Skeletal muscle tissue (tissue), 4 donors: ENCODE results near the gene HSPB7. TPM values are rescaled to one million over a fixed set of nuclear protein-coding genes. Genes with fewer than 3 reads are reported as not detected.
A peak's percentile ranks its signal among the peaks of the same experiment; 100 is the strongest.
"Not testable (repeated sequence)": the region's sequence is repeated elsewhere in the genome, so short reads cannot be mapped to it uniquely, and the experiment has no call there.

ENCODE experiments used
- H3K27ac ChIP-seq: one replicate; pipeline ENCODE4 v1.7.0; 2013; ENCODE audit warnings: mild to moderate bottlenecking, low read depth, low read length, inconsistent platforms
- H3K27me3 ChIP-seq, 3 donors: one replicate each; pipeline ENCODE4 v1.7.0; 2013; ENCODE audit warnings: low read length in 3 of 3; ENCODE audit not compliant: control insufficient read depth in 3 of 3, insufficient read depth in 3 of 3
- H3K36me3 ChIP-seq, 3 donors: one replicate each; pipeline ENCODE4 v1.7.0; 2013; ENCODE audit warnings: low read length in 3 of 3; ENCODE audit not compliant: control insufficient read depth in 3 of 3, insufficient read depth in 3 of 3
- H3K4me1 ChIP-seq, 3 donors: one replicate each; pipeline ENCODE4 v1.7.0; 2013; ENCODE audit warnings: low read length in 3 of 3, mild to moderate bottlenecking in 3 of 3; ENCODE audit not compliant: control insufficient read depth in 3 of 3, insufficient read depth in 3 of 3
- H3K4me3 ChIP-seq, 3 donors: one replicate each; pipeline ENCODE4 v1.7.0; 2013; ENCODE audit warnings: low read length in 3 of 3
- H3K9ac ChIP-seq, 3 donors: one replicate each; pipeline ENCODE4 v1.7.0; 2013; ENCODE audit warnings: low read length in 3 of 3, mild to moderate bottlenecking in 3 of 3, moderate library complexity in 2 of 3, low read depth in 1 of 3
- H3K9me3 ChIP-seq, 3 donors: one replicate each; pipeline ENCODE4 v1.7.0; 2013; ENCODE audit warnings: low read length in 3 of 3; ENCODE audit not compliant: control insufficient read depth in 3 of 3
- total RNA-seq: library from RNA; depleted of rRNA; stranded (reverse); fragments of >200 nt; gene quantifications from one replicate; pipeline ENCODE4 v1.2.3, GENCODE V29; 2014
- donor health status: Osteomylitis.

Gene HSPB7
- total RNA-seq, 1 donor from 2014 or later: 5.7 TPM

DNA sequence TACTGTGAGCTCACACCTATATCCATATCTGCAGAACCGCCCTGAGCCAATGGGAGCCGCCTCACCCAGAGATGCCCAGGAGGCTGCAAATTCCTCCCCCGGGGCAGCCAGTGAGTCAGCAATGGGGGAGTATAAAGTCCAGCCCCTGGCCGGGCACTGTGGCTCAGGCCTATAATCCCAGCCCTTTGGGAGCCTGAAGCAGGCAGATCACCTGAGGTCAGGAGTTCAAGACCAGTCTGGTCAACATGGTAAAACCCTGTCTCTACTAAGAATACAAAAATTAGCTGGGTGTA is 20.7 kb upstream of the HSPB7 start:
- H3K4me1 ChIP-seq: no peaks in the 10 kb centered on the region
- H3K27ac ChIP-seq: no peak overlapping the region
- no peak overlapping the region for H3K9ac ChIP-seq
- H3K27me3 ChIP-seq: no peaks in the 10 kb centered on the region
- no peaks in the 10 kb centered on the region for H3K9me3 ChIP-seq
- H3K4me3 ChIP-seq: no peak overlapping the region
- H3K36me3 ChIP-seq: no peaks in the 10 kb centered on the region

DNA sequence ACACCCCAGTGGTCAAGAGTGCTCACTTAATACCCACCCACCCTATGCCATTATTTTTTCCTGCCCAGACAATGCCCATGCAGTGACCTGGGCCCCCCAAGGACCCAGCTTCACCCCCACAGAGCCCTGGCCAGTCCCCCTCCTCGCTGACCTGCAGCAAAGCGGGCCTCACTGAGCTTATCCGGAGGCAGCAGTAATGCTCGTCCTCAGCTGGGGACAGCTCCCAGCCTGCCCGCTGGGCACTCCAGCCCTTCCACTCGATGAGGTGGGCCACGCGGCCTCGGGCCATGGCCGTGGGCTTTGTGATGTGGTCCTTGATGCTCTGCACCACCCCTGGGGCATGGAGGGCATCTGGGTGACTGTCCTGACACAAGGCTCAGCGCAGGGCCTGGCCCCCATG is 18.6 kb upstream of the HSPB7 start:
- H3K9me3 ChIP-seq, H3K27ac ChIP-seq, H3K4me3 ChIP-seq, H3K4me1 ChIP-seq, H3K27me3 ChIP-seq, H3K36me3 ChIP-seq, H3K9ac ChIP-seq: not testable (repeated sequence)

DNA sequence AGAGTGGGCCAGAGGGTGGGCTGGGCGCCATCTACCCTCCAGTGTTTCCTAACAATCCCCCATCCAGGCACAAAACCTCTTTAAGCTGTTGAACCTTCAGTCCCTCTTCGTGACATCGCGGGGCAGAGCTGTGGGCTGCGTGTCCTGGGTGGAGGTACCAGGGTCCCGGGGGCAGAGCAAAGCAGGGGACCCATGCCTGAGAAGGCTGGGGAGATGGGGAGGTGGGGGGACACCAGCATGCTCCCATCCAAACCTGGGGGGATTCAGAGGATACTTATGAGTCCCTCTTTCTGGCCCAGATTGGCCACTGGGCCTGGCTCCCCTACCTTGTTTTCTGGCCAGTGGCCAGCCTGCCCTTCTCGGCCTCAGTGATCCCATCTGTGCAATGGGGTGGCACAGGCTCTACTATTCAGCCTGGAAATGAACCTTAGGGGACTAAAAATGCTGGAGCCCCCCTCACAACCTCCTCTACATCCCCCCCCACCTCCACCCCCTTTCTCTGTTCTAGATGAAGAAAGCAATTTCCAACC is 15.3 kb upstream of the HSPB7 start:
- H3K9me3 ChIP-seq, H3K27me3 ChIP-seq, H3K9ac ChIP-seq, H3K4me1 ChIP-seq, H3K36me3 ChIP-seq, H3K27ac ChIP-seq, H3K4me3 ChIP-seq: not testable (repeated sequence)

DNA sequence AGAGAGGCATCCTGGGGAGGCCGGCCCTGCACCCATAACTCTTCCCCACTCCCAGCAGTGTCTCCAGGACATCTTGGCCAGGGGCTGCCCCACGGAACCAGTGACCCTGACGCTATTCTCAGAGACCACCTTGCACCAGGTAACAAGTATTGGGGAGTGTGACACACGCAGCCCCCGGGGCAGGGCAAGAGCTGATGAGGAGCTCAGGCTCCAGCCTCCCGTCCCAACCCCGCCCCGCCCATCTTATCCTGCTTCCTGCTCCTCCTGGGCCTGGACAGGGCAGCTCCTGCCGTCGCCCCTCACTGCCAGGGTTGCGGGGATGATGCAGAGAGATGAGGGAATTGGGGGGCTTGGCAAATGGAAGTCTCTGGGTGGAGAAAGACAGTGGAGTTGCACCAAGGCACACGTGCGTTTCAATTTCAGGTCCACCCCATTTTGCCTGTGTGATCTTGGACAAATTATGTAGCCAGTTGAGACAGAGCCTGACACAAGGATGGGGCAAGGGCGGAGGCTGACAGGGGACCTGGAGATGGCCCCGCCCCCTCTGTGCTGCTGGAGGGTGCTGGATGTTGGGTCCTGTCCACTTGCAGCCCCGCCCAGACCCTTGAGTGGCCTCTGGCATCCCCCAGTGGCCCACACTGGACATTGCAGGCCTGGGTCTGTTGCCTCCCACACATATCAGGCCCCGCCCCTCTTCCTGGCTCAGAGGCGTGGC is 14.7 kb upstream of the HSPB7 start:
- no peaks in the 10 kb centered on the region for H3K36me3 ChIP-seq
- peaks cover 0 to 10% (median 6%) of the 10 kb centered on the region in 3 donors for H3K27me3 ChIP-seq
- H3K9ac ChIP-seq: no peak overlapping the region
- H3K9me3 ChIP-seq: no peaks in the 10 kb centered on the region
- H3K4me3 ChIP-seq: no peak overlapping the region
- H3K4me1 ChIP-seq: peaks cover 4 to 7% (median 5%) of the 10 kb centered on the region in 3 donors
- no peak overlapping the region for H3K27ac ChIP-seq

DNA sequence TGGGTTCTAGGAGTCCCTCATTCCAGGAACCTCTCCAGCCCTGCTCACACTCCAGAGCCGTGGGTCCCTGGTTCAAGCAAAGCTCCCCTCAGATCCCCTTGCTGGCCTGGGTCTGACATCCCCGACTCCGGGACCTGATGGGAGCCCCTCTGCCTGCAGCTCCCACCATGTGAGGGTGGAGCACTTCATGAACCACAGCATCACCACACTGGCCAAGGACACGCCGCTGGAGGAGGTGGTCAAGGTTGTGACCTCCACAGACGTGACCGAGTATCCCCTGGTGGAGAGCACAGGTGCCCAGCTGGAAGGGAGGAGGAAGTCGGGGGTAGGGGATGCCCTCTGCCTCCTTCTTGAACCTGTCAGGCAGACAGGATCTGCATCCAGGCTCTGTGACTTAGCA is 13.7 kb upstream of the HSPB7 start:
- Histone ChIP-seq H3K9ac (no peak overlapping the region), H3K4me3 (no peak overlapping the region), H3K4me1 (peaks cover 4 to 11% (median 7%) of the 10 kb centered on the region in 3 donors), H3K27me3 (peaks cover 0 to 14% (median 6%) of the 10 kb centered on the region in 3 donors), H3K27ac (no peak overlapping the region), H3K9me3 (no peaks in the 10 kb centered on the region), H3K36me3 (no peaks in the 10 kb centered on the region)

DNA sequence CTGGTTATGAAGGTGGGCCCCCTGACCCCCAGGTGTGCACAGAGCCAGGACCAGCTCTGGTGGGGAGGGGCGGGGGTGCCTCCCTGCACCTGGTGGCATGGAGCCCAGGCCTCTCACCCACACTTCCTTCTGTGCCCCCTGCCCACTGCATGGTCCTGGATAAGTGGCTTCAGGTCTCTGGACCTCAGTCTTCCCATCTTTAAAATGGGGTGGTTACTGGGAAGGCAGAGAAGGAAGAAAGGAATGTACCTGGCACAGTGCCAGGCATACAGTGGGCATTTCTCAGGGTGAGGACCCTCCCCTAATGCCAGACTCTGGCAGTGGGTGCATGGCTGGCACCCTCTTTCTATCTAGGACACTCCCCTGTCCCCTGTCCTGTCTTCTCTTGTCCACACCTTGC is 11.4 kb upstream of the HSPB7 start:
- Histone ChIP-seq H3K27me3 (peaks cover 0 to 14% (median 6%) of the 10 kb centered on the region in 3 donors), H3K36me3 (no peaks in the 10 kb centered on the region), H3K4me1 (peaks cover 4 to 11% (median 7%) of the 10 kb centered on the region in 3 donors), H3K4me3 (no peak overlapping the region), H3K9me3 (no peaks in the 10 kb centered on the region), H3K9ac (no peak overlapping the region), H3K27ac (no peak overlapping the region)

DNA sequence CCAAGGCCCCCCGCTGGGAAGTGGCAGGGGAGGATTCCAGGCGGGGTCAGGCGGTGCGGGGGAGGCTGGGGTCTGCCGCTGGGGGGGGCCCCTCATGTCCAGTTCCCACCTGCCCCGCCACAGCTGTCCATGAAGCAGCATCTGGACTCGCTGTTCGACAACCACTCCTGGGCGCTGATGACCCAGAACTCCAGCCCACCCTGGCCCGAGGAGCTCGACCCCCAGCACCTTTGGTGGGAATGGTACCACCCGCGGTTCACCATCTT is 11.1 kb upstream of the HSPB7 start:
- peaks cover 4 to 11% (median 8%) of the 10 kb centered on the region in 3 donors for H3K4me1 ChIP-seq
- H3K9me3 ChIP-seq, H3K9ac ChIP-seq, H3K36me3 ChIP-seq, H3K4me3 ChIP-seq, H3K27ac ChIP-seq: not testable (repeated sequence)
- H3K27me3 ChIP-seq: peaks cover 0 to 14% (median 6%) of the 10 kb centered on the region in 3 donors

DNA sequence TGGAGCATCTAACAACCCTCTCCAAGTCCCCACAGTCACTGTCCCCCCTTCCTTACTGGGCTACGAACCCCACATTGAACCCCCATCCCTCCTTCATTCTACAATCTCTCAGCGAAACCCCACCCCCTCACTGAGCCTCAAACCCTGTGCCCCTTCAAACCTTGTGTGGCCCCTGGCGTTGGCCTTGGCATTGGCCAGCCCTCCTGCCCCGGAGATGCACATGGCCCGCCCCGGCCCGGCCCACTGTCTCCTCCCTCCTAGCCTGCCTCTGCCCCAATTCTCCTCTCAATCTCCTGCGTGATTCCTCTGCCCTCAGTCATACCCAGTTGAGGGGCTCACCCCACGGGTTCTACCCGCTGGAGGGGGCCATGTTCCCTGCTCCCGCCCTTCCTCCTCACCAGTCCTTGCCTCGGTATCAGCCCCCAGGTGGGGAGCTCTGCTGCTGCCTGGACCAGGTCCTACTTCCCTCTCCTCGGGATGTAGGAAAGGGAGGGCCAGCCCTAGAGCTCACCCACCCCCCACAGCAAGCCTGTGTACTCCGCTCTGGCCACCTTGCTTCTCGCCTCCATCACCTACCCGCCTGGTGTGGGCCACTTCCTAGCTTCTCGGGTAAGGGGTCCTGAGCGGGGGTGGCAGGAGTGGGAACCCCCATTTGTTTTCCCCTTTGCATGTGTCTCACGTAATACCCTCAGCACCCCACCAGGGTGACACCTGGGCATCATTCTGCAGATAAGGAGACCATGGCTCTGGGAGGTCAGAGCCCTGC is 10.6 kb upstream of the HSPB7 start:
- Histone ChIP-seq H3K27ac (no peak overlapping the region), H3K9ac (no peak overlapping the region), H3K4me3 (no peak overlapping the region), H3K4me1 (peaks cover 4 to 15% (median 13%) of the 10 kb centered on the region in 3 donors), H3K27me3 (peaks cover 0 to 14% (median 6%) of the 10 kb centered on the region in 3 donors), H3K36me3 (no peaks in the 10 kb centered on the region), H3K9me3 (no peaks in the 10 kb centered on the region)

DNA sequence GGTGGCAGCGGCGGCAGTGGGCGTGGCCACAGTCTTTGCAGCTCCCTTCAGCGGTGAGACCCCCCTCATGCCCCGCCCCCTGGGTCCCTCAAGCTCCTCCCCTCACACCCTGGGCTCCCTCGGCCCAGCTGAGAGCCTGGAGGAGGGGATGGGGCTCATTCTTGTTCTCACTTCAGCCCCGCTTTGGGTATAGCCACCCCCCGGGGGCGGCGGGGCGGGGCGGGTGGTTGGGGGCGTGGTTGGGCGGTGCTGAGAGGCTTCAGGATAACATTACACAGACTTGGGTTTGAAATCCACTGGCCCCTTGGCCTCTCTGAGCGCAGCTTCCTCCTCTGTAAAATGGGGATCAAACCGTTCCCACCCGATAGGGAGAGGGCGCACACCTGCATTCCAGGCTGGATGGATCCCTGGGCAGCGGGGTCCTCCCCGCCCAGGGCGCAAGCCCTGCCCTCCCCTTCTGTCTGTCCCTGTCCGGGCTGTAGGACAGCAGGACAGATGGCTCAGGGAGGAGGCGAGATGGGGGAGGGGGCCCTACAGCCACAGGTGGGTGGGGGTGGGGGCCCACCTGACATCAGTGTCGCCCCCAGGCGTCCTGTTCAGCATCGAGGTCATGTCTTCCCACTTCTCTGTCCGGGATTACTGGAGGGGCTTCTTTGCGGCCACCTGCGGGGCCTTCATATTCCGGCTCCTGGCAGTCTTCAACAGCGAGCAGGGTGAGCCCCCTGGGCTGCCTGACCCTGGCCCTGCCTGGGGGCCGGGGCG is 9.1 kb upstream of the HSPB7 start:
- Histone ChIP-seq H3K27me3 (peaks cover 0 to 14% (median 6%) of the 10 kb centered on the region in 3 donors), H3K4me1 (peaks cover 0 to 19% (median 17%) of the 10 kb centered on the region in 3 donors), H3K9me3 (no peaks in the 10 kb centered on the region), H3K36me3 (no peaks in the 10 kb centered on the region), H3K27ac (no peak overlapping the region), H3K9ac (peak overlapping the region in 1 of 3 donors; percentile 40), H3K4me3 (peak overlapping the region in 1 of 3 donors; percentile 29)

DNA sequence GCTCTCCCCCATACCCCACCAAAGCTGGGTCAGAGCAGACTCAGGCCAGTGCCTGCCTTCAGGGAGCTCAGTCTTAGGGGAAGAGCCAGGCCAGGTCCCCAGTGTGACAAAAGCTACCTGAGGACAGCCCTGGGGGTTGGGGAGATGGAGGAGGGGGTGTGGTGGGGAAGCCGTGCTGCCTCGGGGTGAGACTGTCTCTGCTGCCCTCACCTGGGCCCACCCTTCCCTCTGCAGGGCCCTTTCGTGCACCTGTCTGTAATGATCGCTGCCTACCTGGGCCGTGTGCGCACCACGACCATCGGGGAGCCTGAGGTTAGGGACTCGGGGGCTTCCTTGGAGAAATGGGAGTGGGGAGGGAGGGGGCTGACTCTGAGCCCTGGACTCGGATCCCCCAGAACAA is 8.5 kb upstream of the HSPB7 start:
- H3K9ac ChIP-seq, H3K4me3 ChIP-seq, H3K36me3 ChIP-seq, H3K27ac ChIP-seq, H3K9me3 ChIP-seq: not testable (repeated sequence)
- Histone ChIP-seq H3K27me3 (peaks cover 0 to 14% (median 6%) of the 10 kb centered on the region in 3 donors), H3K4me1 (peaks cover 0 to 25% (median 23%) of the 10 kb centered on the region in 3 donors)
